Measurements from ENCODE around the gene RBM25.
"Not testable (repeated sequence)": the region's sequence is repeated elsewhere in the genome, so short reads cannot be mapped to it uniquely, and the experiment has no call there.

RBM25 gene

GRCh38 chr14:73027984-73028383 is 30.4 kb upstream of the RBM25 start:
- Histone ChIP-seq H3K36me3 (ENCODE audit: control insufficient read depth in 2 of 2, insufficient read depth in 2 of 2, low read length in 2 of 2) (peaks cover 11 to 13% of the 10 kb centered on the region in 2 donors), H3K9ac (ENCODE audit: low read depth in 1 of 2, low read length in 2 of 2) (no peak overlapping the region), H3K4me3 (ENCODE audit: low read length in 2 of 2) (no peak overlapping the region), H3K27me3 (ENCODE audit: control insufficient read depth in 2 of 2, insufficient read depth in 2 of 2, low read length in 2 of 2) (no peaks in the 10 kb centered on the region), H3K4me1 (ENCODE audit: control insufficient read depth in 2 of 2, insufficient read depth in 2 of 2, low read length in 2 of 2) (peaks cover 3 to 8% of the 10 kb centered on the region in 2 donors), H3K27ac (ENCODE audit: low read depth in 2 of 2, low read length in 2 of 2) (no peak overlapping the region), H3K9me3 (ENCODE audit: control insufficient read depth in 2 of 2, low read length in 2 of 2) (no peaks in the 10 kb centered on the region)

GRCh38 chr14:73036706-73037450 is 21.5 kb upstream of the RBM25 start:
- not testable (repeated sequence) for H3K27me3 ChIP-seq (ENCODE audit: control insufficient read depth in 2 of 2, insufficient read depth in 2 of 2, low read length in 2 of 2); H3K4me1 ChIP-seq (ENCODE audit: control insufficient read depth in 2 of 2, insufficient read depth in 2 of 2, low read length in 2 of 2); H3K36me3 ChIP-seq (ENCODE audit: control insufficient read depth in 2 of 2, insufficient read depth in 2 of 2, low read length in 2 of 2); H3K27ac ChIP-seq (ENCODE audit: low read depth in 2 of 2, low read length in 2 of 2); H3K9me3 ChIP-seq (ENCODE audit: control insufficient read depth in 2 of 2, low read length in 2 of 2); H3K9ac ChIP-seq (ENCODE audit: low read depth in 1 of 2, low read length in 2 of 2); H3K4me3 ChIP-seq (ENCODE audit: low read length in 2 of 2)

DNA sequence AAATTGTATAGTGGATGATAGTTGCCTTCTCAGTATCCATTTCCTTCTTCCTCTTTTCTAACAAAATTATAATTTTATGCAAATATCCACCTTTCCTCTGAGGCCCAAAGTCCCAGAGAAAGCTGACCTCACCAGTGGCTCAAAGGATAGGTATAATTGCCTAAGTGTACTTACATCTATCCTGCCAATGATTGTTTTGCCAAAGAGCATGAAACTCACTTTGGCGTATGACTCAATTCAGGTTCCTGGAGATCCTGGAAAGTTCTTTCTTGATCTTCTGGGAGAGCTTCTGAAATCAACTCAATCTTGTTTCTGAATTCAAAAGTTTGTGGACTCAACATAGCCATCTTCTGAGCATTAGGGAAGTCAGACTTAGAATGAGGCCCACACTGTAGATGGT is 10.5 kb upstream of the RBM25 start:
- Histone ChIP-seq H3K9me3 (ENCODE audit: control insufficient read depth in 2 of 2, low read length in 2 of 2) (no peaks in the 10 kb centered on the region), H3K4me3 (ENCODE audit: low read length in 2 of 2) (no peak overlapping the region), H3K9ac (ENCODE audit: low read depth in 1 of 2, low read length in 2 of 2) (no peak overlapping the region), H3K27me3 (ENCODE audit: control insufficient read depth in 2 of 2, insufficient read depth in 2 of 2, low read length in 2 of 2) (no peaks in the 10 kb centered on the region), H3K4me1 (ENCODE audit: control insufficient read depth in 2 of 2, insufficient read depth in 2 of 2, low read length in 2 of 2) (no peaks in the 10 kb centered on the region), H3K27ac (ENCODE audit: low read depth in 2 of 2, low read length in 2 of 2) (no peak overlapping the region), H3K36me3 (ENCODE audit: control insufficient read depth in 2 of 2, insufficient read depth in 2 of 2, low read length in 2 of 2) (no peaks in the 10 kb centered on the region)

DNA sequence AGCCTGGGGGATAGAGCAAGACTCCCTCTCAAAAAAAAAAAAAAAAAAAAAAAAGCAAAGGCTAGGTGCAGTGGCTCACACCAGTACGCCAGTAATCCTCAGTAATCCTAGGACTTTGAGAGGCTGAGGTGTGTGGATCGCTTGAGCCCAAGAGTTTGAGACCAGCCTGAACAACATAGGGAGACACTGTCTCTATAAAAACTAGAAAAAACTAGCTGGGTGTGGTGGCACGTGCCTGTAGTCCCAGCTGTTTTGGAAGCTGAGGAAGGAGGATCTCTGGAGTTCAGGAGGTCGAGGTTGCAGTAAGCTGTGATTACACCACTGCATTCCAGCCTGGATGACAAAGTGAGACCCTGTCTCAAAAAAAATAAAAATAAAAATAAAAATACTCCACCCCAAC is 8.9 kb upstream of the RBM25 start:
- H3K9me3 ChIP-seq (ENCODE audit: control insufficient read depth in 2 of 2, low read length in 2 of 2) = no peaks in the 10 kb centered on the region
- H3K36me3 ChIP-seq (ENCODE audit: control insufficient read depth in 2 of 2, insufficient read depth in 2 of 2, low read length in 2 of 2) = no peaks in the 10 kb centered on the region
- H3K27ac ChIP-seq (ENCODE audit: low read depth in 2 of 2, low read length in 2 of 2) = no peak overlapping the region
- no peak overlapping the region for H3K4me3 ChIP-seq (ENCODE audit: low read length in 2 of 2)
- no peaks in the 10 kb centered on the region for H3K27me3 ChIP-seq (ENCODE audit: control insufficient read depth in 2 of 2, insufficient read depth in 2 of 2, low read length in 2 of 2)
- no peaks in the 10 kb centered on the region for H3K4me1 ChIP-seq (ENCODE audit: control insufficient read depth in 2 of 2, insufficient read depth in 2 of 2, low read length in 2 of 2)
- no peak overlapping the region for H3K9ac ChIP-seq (ENCODE audit: low read depth in 1 of 2, low read length in 2 of 2)

DNA sequence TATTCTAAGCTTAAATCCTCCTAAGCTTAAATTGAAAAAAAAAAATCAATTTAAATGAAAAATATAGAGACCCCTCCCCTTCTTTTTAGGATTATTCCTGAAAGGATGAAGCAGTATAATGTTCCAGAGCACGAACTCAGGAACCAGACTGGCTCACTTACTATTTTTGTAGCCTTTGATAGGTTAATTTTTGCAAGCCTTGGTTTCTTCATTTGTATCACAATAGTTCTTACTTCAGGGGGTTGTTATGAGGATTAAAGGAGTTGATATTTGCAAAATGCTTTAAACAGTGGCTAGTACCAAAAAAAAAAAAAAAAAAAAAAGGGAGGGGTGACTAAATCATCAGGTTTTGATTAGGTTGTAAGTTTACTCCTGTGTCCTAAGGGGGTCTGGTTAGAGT is 3.1 kb upstream of the RBM25 start:
- peaks cover 4 to 9% of the 10 kb centered on the region in 2 donors for H3K4me1 ChIP-seq (ENCODE audit: control insufficient read depth in 2 of 2, insufficient read depth in 2 of 2, low read length in 2 of 2)
- H3K9me3 ChIP-seq (ENCODE audit: control insufficient read depth in 2 of 2, low read length in 2 of 2) = no peaks in the 10 kb centered on the region
- no peak overlapping the region for H3K4me3 ChIP-seq (ENCODE audit: low read length in 2 of 2)
- H3K9ac ChIP-seq (ENCODE audit: low read depth in 1 of 2, low read length in 2 of 2) = no peak overlapping the region
- no peaks in the 10 kb centered on the region for H3K27me3 ChIP-seq (ENCODE audit: control insufficient read depth in 2 of 2, insufficient read depth in 2 of 2, low read length in 2 of 2)
- no peak overlapping the region for H3K27ac ChIP-seq (ENCODE audit: low read depth in 2 of 2, low read length in 2 of 2)
- H3K36me3 ChIP-seq (ENCODE audit: control insufficient read depth in 2 of 2, insufficient read depth in 2 of 2, low read length in 2 of 2) = no peaks in the 10 kb centered on the region

DNA sequence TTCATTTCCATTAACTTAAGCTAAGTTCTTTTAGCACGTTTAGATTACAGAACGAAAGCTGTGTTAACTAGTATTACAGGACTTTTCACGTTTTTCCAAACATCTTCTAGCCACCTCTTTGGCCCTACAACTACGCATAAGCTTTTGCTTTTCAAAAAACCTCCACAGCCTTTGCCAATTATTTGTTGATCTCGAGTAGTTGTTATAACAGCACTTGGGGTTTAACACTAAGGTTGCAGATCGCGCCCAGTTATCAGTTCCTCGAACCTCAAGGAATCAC is 450 bp upstream of the RBM25 start:
- peak overlapping the region; percentile 67 for H3K9ac ChIP-seq (ENCODE audit: low read depth in 1 of 2, low read length in 2 of 2)
- H3K4me1 ChIP-seq (ENCODE audit: control insufficient read depth in 2 of 2, insufficient read depth in 2 of 2, low read length in 2 of 2) = peaks cover 4 to 9% of the 10 kb centered on the region in 2 donors
- no peaks in the 10 kb centered on the region for H3K9me3 ChIP-seq (ENCODE audit: control insufficient read depth in 2 of 2, low read length in 2 of 2)
- H3K36me3 ChIP-seq (ENCODE audit: control insufficient read depth in 2 of 2, insufficient read depth in 2 of 2, low read length in 2 of 2) = no peaks in the 10 kb centered on the region
- peak overlapping the region; percentile 95 to 96 for H3K4me3 ChIP-seq (ENCODE audit: low read length in 2 of 2)
- peak overlapping the region; percentile 90 to 95 for H3K27ac ChIP-seq (ENCODE audit: low read depth in 2 of 2, low read length in 2 of 2)
- no peaks in the 10 kb centered on the region for H3K27me3 ChIP-seq (ENCODE audit: control insufficient read depth in 2 of 2, insufficient read depth in 2 of 2, low read length in 2 of 2)

GRCh38 chr14:73058922-73059673 is 764 bp downstream of the RBM25 start:
- Histone ChIP-seq H3K9me3 (ENCODE audit: control insufficient read depth in 2 of 2, low read length in 2 of 2) (no peaks in the 10 kb centered on the region), H3K9ac (ENCODE audit: low read depth in 1 of 2, low read length in 2 of 2) (peak overlapping the region; percentile 83 to 95), H3K4me3 (ENCODE audit: low read length in 2 of 2) (peak overlapping the region; percentile 95 to 96), H3K27ac (ENCODE audit: low read depth in 2 of 2, low read length in 2 of 2) (peak overlapping the region; percentile 90 to 95), H3K27me3 (ENCODE audit: control insufficient read depth in 2 of 2, insufficient read depth in 2 of 2, low read length in 2 of 2) (no peaks in the 10 kb centered on the region), H3K36me3 (ENCODE audit: control insufficient read depth in 2 of 2, insufficient read depth in 2 of 2, low read length in 2 of 2) (peaks cover 0 to 5% of the 10 kb centered on the region in 2 donors), H3K4me1 (ENCODE audit: control insufficient read depth in 2 of 2, insufficient read depth in 2 of 2, low read length in 2 of 2) (peaks cover 4 to 9% of the 10 kb centered on the region in 2 donors)

- no peak overlapping the region for H3K9ac ChIP-seq (ENCODE audit: low read depth in 1 of 2, low read length in 2 of 2)
- H3K27me3 ChIP-seq (ENCODE audit: control insufficient read depth in 2 of 2, insufficient read depth in 2 of 2, low read length in 2 of 2) = no peaks in the 10 kb centered on the region
- H3K36me3 ChIP-seq (ENCODE audit: control insufficient read depth in 2 of 2, insufficient read depth in 2 of 2, low read length in 2 of 2) = peaks cover 18 to 24% of the 10 kb centered on the region in 2 donors
- no peaks in the 10 kb centered on the region for H3K4me1 ChIP-seq (ENCODE audit: control insufficient read depth in 2 of 2, insufficient read depth in 2 of 2, low read length in 2 of 2)
- no peaks in the 10 kb centered on the region for H3K9me3 ChIP-seq (ENCODE audit: control insufficient read depth in 2 of 2, low read length in 2 of 2)
- H3K27ac ChIP-seq (ENCODE audit: low read depth in 2 of 2, low read length in 2 of 2) = no peak overlapping the region
- no peak overlapping the region for H3K4me3 ChIP-seq (ENCODE audit: low read length in 2 of 2)
These were observed 11.3 kb downstream of the RBM25 start for GRCh38 chr14:73069585-73069984.

DNA sequence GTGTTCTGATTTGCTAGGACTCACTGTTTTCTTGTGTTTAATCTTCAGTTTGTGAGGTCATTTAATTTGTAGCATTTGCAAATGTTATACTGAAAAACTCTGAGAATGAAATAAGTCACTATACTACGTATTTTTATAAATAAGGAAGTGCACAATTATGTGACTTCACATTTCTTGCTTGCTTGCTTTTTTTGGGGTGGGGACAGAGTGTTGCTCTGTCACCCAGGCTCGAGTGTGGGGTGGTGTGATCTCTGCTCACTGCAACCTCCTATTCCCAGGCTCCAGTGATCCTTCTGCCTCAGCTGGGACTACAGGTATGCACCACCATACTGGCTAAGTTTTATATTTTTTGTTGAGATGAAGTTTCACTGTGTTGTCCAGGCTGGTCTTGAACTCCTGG is 32.7 kb downstream of the RBM25 start:
- Histone ChIP-seq H3K9me3 (ENCODE audit: control insufficient read depth in 2 of 2, low read length in 2 of 2) (no peaks in the 10 kb centered on the region), H3K4me3 (ENCODE audit: low read length in 2 of 2) (no peak overlapping the region), H3K27ac (ENCODE audit: low read depth in 2 of 2, low read length in 2 of 2) (no peak overlapping the region), H3K36me3 (ENCODE audit: control insufficient read depth in 2 of 2, insufficient read depth in 2 of 2, low read length in 2 of 2) (peaks cover 34 to 39% of the 10 kb centered on the region in 2 donors), H3K27me3 (ENCODE audit: control insufficient read depth in 2 of 2, insufficient read depth in 2 of 2, low read length in 2 of 2) (no peaks in the 10 kb centered on the region), H3K9ac (ENCODE audit: low read depth in 1 of 2, low read length in 2 of 2) (no peak overlapping the region), H3K4me1 (ENCODE audit: control insufficient read depth in 2 of 2, insufficient read depth in 2 of 2, low read length in 2 of 2) (no peaks in the 10 kb centered on the region)

- no peaks in the 10 kb centered on the region for H3K9me3 ChIP-seq (ENCODE audit: control insufficient read depth in 2 of 2, low read length in 2 of 2)
- H3K27me3 ChIP-seq (ENCODE audit: control insufficient read depth in 2 of 2, insufficient read depth in 2 of 2, low read length in 2 of 2) = no peaks in the 10 kb centered on the region
- H3K36me3 ChIP-seq (ENCODE audit: control insufficient read depth in 2 of 2, insufficient read depth in 2 of 2, low read length in 2 of 2) = peaks cover 48 to 49% of the 10 kb centered on the region in 2 donors
- H3K4me1 ChIP-seq (ENCODE audit: control insufficient read depth in 2 of 2, insufficient read depth in 2 of 2, low read length in 2 of 2) = no peaks in the 10 kb centered on the region
- no peak overlapping the region for H3K4me3 ChIP-seq (ENCODE audit: low read length in 2 of 2)
- H3K27ac ChIP-seq (ENCODE audit: low read depth in 2 of 2, low read length in 2 of 2) = no peak overlapping the region
- H3K9ac ChIP-seq (ENCODE audit: low read depth in 1 of 2, low read length in 2 of 2) = no peak overlapping the region
These were observed 39.1 kb downstream of the RBM25 start for GRCh38 chr14:73097421-73097820.
